Left lobe of liver (tissue), 2 donors: ENCODE results near the gene DNAH3. TPM values are rescaled to one million over a fixed set of nuclear protein-coding genes. Genes with fewer than 3 reads are reported as not detected.
A peak's percentile ranks its signal among the peaks of the same experiment; 100 is the strongest.
"Not testable (repeated sequence)": the region's sequence is repeated elsewhere in the genome, so short reads cannot be mapped to it uniquely, and the experiment has no call there.

Source experiments
- ATAC-seq: fragments of 200-7000 bp; cut with Tn5 transposase; one replicate; pipeline ENCODE4 v1.9.1; 2020; ENCODE audit warnings: mild to moderate bottlenecking, moderate library complexity
- DNase-seq: peaks from one replicate; pipeline ENCODE4 v3.0.0-alpha.2; 2020; ENCODE audit warnings: low spot score
- total RNA-seq: library from RNA; stranded (reverse); gene quantifications from one replicate; pipeline ENCODE4 v1.2.1, GENCODE V29; 2021
- donor health status: DM: no; HTN: no; CAD: no; lungs with moderate emphysema.
- donor health status: DM: no; HTN: yes; CAD: no.

Gene DNAH3
- total RNA-seq, 1 donor from 2014 or later, result not detected

GRCh38 chr16:21130811-21131210, 19.8 kb downstream of the DNAH3 start:
- ATAC-seq (no peak), DNase-seq (no peak)

GRCh38 chr16:21128991-21129390, 21.7 kb downstream of the DNAH3 start:
- no peak for ATAC-seq
- no peak for DNase-seq

- ATAC-seq (no peak), DNase-seq (no peak)
Observed at GRCh38 chr16:21126518-21126917, 24.1 kb downstream of the DNAH3 start.

GRCh38 chr16:21125191-21125590, 25.5 kb downstream of the DNAH3 start:
- ATAC-seq (no peak), DNase-seq (no peak)

GRCh38 chr16:21120976-21121520, 29.6 kb downstream of the DNAH3 start:
- no peak for ATAC-seq
- DNase-seq, result no peak

- ATAC-seq (no peak), DNase-seq (no peak)
Observed at GRCh38 chr16:21117567-21117966, 33.1 kb downstream of the DNAH3 start.

GRCh38 chr16:21116148-21116693, 34.4 kb downstream of the DNAH3 start:
- ATAC-seq (no peak), DNase-seq (no peak)

- ATAC-seq, DNase-seq: not testable (repeated sequence)
Observed at GRCh38 chr16:21115551-21115950, 35.1 kb downstream of the DNAH3 start.

GRCh38 chr16:21103941-21104860, 46.4 kb downstream of the DNAH3 start:
- ATAC-seq (no peak), DNase-seq (no peak)

GRCh38 chr16:21101631-21102420, 48.8 kb downstream of the DNAH3 start:
- ATAC-seq, result peak; percentile 39

GRCh38 chr16:21100447-21100846, 50.2 kb downstream of the DNAH3 start:
- ATAC-seq, result no peak
- DNase-seq, result no peak

More at GRCh38 chr16:21101631-21102420, 48.8 kb downstream of the DNAH3 start:
- no peak for DNase-seq

- ATAC-seq (no peak), DNase-seq (no peak)
Observed at GRCh38 chr16:21097151-21097550, 53.5 kb downstream of the DNAH3 start.

GRCh38 chr16:21094719-21095118, 55.9 kb downstream of the DNAH3 start:
- DNase-seq, ATAC-seq: not testable (repeated sequence)

GRCh38 chr16:21092951-21093350, 57.7 kb downstream of the DNAH3 start:
- DNase-seq (no peak), ATAC-seq (no peak)

- DNase-seq, result no peak
Observed at GRCh38 chr16:21088646-21089538, 61.8 kb downstream of the DNAH3 start.

GRCh38 chr16:21088143-21088542, 62.5 kb downstream of the DNAH3 start:
- ATAC-seq (no peak), DNase-seq (no peak)

More at GRCh38 chr16:21088646-21089538, 61.8 kb downstream of the DNAH3 start:
- ATAC-seq, result no peak

- DNase-seq, result no peak
- no peak for ATAC-seq
Observed at GRCh38 chr16:21084631-21085225, 65.9 kb downstream of the DNAH3 start.

- ATAC-seq (peak; percentile 98), DNase-seq (peak; percentile 58)
Observed at GRCh38 chr16:21083729-21084268, 66.8 kb downstream of the DNAH3 start.

- DNase-seq (no peak), ATAC-seq (no peak)
Observed at GRCh38 chr16:21081329-21081728, 69.3 kb downstream of the DNAH3 start.
